ENCODE results near the gene SLC7A6OS.

The SLC7A6OS gene

DNA sequence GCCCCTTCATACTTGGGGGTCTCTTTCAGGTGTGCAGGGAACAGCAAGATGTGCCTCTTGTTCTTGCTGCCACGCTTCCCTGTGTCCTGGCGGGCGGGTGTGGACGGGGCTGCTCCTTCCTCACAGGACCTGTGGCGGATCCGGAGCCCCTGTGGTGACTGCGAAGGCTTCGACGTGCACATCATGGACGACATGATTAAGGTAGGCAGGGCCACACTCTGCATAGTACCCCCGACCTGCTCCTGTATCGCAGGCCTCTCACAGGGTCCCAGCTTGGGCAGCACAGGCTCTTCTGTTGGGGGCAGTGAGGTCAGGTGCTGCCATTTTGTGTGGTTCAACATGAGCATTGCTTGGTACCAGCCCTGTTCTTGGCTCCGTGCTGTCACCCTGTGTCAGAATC is 42.6 kb upstream of the SLC7A6OS start:
- no peak overlapping the region for H3K27ac ChIP-seq (ENCODE audit: low read length)
- H3K79me2 ChIP-seq (ENCODE audit: low read length) = 0 out of 2 replicates have a peak, but pooled peaks cover 8% of the 10 kb centered on the region
- H3F3A ChIP-seq (ENCODE audit: insufficient read depth, low read length) = peaks cover 8% of the 10 kb centered on the region; the same call in 1 of the 2 replicates
- no peaks in the 10 kb centered on the region for H3K9me3 ChIP-seq (replicated peaks; ENCODE audit: insufficient read depth, low read length)
- H3K9ac ChIP-seq (ENCODE audit: low read length) = no peak overlapping the region
- 0 out of 2 replicates have a peak, but pooled peaks cover 4% of the 10 kb centered on the region for H3K36me3 ChIP-seq (replicated peaks; ENCODE audit: insufficient read depth, low read length)
- no peak overlapping the region for H3K4me3 ChIP-seq (ENCODE audit: low read length)
- TF ChIP-seq, protein P1, sequence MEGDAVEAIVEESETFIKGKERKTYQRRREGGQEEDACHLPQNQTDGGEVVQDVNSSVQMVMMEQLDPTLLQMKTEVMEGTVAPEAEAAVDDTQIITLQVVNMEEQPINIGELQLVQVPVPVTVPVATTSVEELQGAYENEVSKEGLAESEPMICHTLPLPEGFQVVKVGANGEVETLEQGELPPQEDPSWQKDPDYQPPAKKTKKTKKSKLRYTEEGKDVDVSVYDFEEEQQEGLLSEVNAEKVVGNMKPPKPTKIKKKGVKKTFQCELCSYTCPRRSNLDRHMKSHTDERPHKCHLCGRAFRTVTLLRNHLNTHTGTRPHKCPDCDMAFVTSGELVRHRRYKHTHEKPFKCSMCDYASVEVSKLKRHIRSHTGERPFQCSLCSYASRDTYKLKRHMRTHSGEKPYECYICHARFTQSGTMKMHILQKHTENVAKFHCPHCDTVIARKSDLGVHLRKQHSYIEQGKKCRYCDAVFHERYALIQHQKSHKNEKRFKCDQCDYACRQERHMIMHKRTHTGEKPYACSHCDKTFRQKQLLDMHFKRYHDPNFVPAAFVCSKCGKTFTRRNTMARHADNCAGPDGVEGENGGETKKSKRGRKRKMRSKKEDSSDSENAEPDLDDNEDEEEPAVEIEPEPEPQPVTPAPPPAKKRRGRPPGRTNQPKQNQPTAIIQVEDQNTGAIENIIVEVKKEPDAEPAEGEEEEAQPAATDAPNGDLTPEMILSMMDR (IDR thresholded peaks at IDR 0.05; ENCODE audit: low read length) = no peak
- TF ChIP-seq EZH2 (optimal IDR thresholded peaks at IDR 0.05; ENCODE audit: low read depth, low read length) (no peak), EZH2phosphoT487 (IDR thresholded peaks at IDR 0.05; ENCODE audit: low read length) (no peak)
- H3K4me2 ChIP-seq (ENCODE audit: low read depth, low read length) = no peak overlapping the region
- no peak overlapping the region for H2AFZ ChIP-seq (ENCODE audit: low read length)
- H4K20me1 ChIP-seq (ENCODE audit: insufficient read depth, low read length) = no peaks in the 10 kb centered on the region
- H3K27me3 ChIP-seq (replicated peaks; ENCODE audit: insufficient read depth, low read length) = no peaks in the 10 kb centered on the region
- H3K4me1 ChIP-seq (ENCODE audit: low read length) = peaks cover 32% of the 10 kb centered on the region
- H3K9me2 ChIP-seq (replicated peaks; ENCODE audit: insufficient read depth, low read length) = no peaks in the 10 kb centered on the region
- no peak for DNase-seq

DNA sequence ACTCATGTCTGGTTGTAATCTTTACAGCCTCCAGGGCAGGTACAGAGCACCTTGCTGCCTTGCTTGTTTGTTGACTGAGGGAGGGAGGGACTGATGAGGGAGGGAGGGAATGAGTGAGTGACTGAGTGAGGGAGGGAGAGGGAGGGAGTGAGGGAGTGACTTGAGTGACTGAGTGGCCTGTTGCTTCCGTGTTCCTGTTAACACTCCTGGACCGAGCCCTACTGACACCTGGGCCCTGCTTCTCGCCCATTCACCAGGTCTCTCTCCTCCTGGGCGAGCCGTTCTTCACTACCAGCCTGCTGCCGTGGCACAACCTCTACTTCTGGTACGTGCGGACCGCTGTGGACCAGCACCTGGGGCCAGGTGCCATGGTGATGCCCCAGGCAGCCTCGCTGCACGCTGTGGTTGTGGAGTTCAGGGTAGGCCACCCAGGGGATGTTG is 41.3 kb upstream of the SLC7A6OS start:
- no peaks in the 10 kb centered on the region for H3K9me3 ChIP-seq (replicated peaks; ENCODE audit: insufficient read depth, low read length)
- no peak overlapping the region for H3K4me3 ChIP-seq (ENCODE audit: low read length)
- peaks cover 8% of the 10 kb centered on the region; the same call in 1 of the 2 replicates for H3F3A ChIP-seq (ENCODE audit: insufficient read depth, low read length)
- no peak overlapping the region for H2AFZ ChIP-seq (ENCODE audit: low read length)
- H3K79me2 ChIP-seq (ENCODE audit: low read length) = 0 out of 2 replicates have a peak, but pooled peaks cover 3% of the 10 kb centered on the region
- H3K9ac ChIP-seq (ENCODE audit: low read length) = no peak overlapping the region
- TF ChIP-seq, protein P1 (IDR thresholded peaks at IDR 0.05; ENCODE audit: low read length) = no peak
- TF ChIP-seq EZH2phosphoT487 (IDR thresholded peaks at IDR 0.05; ENCODE audit: low read length) (no peak), EZH2 (optimal IDR thresholded peaks at IDR 0.05; ENCODE audit: low read depth, low read length) (no peak)
- no peak for DNase-seq
- no peaks in the 10 kb centered on the region for H3K27me3 ChIP-seq (replicated peaks; ENCODE audit: insufficient read depth, low read length)
- H3K27ac ChIP-seq (ENCODE audit: low read length) = no peak overlapping the region
- peaks cover 18% of the 10 kb centered on the region for H3K4me1 ChIP-seq (ENCODE audit: low read length)
- H4K20me1 ChIP-seq (ENCODE audit: insufficient read depth, low read length) = no peaks in the 10 kb centered on the region
- H3K4me2 ChIP-seq (ENCODE audit: low read depth, low read length) = no peak overlapping the region
- H3K9me2 ChIP-seq (replicated peaks; ENCODE audit: insufficient read depth, low read length) = no peaks in the 10 kb centered on the region
- H3K36me3 ChIP-seq (replicated peaks; ENCODE audit: insufficient read depth, low read length) = no peaks in the 10 kb centered on the region

DNA sequence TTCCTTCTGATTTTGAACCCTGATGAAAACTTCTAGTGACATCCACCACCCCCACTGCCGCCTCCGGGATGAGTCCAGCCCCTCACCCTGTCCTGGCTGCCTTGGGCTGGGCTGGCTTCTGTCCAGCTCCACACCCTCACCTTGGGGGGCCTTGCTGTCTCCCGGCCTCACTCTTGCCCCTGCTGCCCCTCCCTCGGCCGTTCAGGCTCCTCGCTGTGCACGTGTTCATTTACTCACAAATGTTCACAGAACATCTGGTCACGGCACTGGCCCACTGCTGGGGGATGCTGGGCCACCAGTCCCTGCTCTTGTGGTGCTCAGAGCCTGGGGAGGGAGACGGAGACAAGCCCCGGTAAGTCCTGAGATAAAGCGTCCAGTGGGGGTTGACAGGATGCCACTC is 40.7 kb upstream of the SLC7A6OS start:
- no peaks in the 10 kb centered on the region for H3K9me3 ChIP-seq (replicated peaks; ENCODE audit: insufficient read depth, low read length)
- no peaks in the 10 kb centered on the region for H4K20me1 ChIP-seq (ENCODE audit: insufficient read depth, low read length)
- no peak overlapping the region for H2AFZ ChIP-seq (ENCODE audit: low read length)
- no peaks in the 10 kb centered on the region for H3K79me2 ChIP-seq (ENCODE audit: low read length)
- H3K4me1 ChIP-seq (ENCODE audit: low read length) = peaks cover 13% of the 10 kb centered on the region
- no peak overlapping the region for H3K9ac ChIP-seq (ENCODE audit: low read length)
- H3K4me2 ChIP-seq (ENCODE audit: low read depth, low read length) = no peak overlapping the region
- H3K27ac ChIP-seq (ENCODE audit: low read length) = no peak overlapping the region
- H3F3A ChIP-seq (ENCODE audit: insufficient read depth, low read length) = peaks cover 5% of the 10 kb centered on the region; the same call in 1 of the 2 replicates
- DNase-seq = no peak
- H3K9me2 ChIP-seq (replicated peaks; ENCODE audit: insufficient read depth, low read length) = no peaks in the 10 kb centered on the region
- no peaks in the 10 kb centered on the region for H3K27me3 ChIP-seq (replicated peaks; ENCODE audit: insufficient read depth, low read length)
- no peaks in the 10 kb centered on the region for H3K36me3 ChIP-seq (replicated peaks; ENCODE audit: insufficient read depth, low read length)
- TF ChIP-seq, protein P1 (IDR thresholded peaks at IDR 0.05; ENCODE audit: low read length) = no peak
- TF ChIP-seq EZH2 (optimal IDR thresholded peaks at IDR 0.05; ENCODE audit: low read depth, low read length) (no peak), EZH2phosphoT487 (IDR thresholded peaks at IDR 0.05; ENCODE audit: low read length) (no peak)
- H3K4me3 ChIP-seq (ENCODE audit: low read length) = no peak overlapping the region

All from MM.1S (cell line).